HG03139 (cell line): Measurements from ENCODE around the gene CAPN5.

ENCODE experiments used
- ATAC-seq: cut with Tn5 transposase; IDR thresholded peaks from one replicate; pipeline ENCODE4 v1.9.1; 2021; ENCODE audit not compliant: unreplicated experiment

The CAPN5 gene

GRCh38 chr11:77129069-77129841 is 62.5 kb downstream of the CAPN5 start:
- ATAC-seq = no peak

- ATAC-seq = no peak
These were observed 63.3 kb downstream of the CAPN5 start for GRCh38 chr11:77129842-77130756.

GRCh38 chr11:77130763-77131513 is 64.2 kb downstream of the CAPN5 start:
- ATAC-seq = no peak

GRCh38 chr11:77131560-77131959 is 64.8 kb downstream of the CAPN5 start:
- no peak for ATAC-seq

GRCh38 chr11:77135069-77135468 is 68.3 kb downstream of the CAPN5 start:
- ATAC-seq = no peak

GRCh38 chr11:77136074-77136473 is 69.3 kb downstream of the CAPN5 start:
- ATAC-seq = no peak

GRCh38 chr11:77136784-77137420 is 70.1 kb downstream of the CAPN5 start:
- ATAC-seq = no peak

GRCh38 chr11:77137421-77137820 is 70.7 kb downstream of the CAPN5 start:
- no peak for ATAC-seq

- ATAC-seq = no peak
These were observed 71.4 kb downstream of the CAPN5 start for GRCh38 chr11:77138106-77138649.

GRCh38 chr11:77139201-77139600 is 72.4 kb downstream of the CAPN5 start:
- ATAC-seq = no peak

GRCh38 chr11:77140231-77140851 is 73.6 kb downstream of the CAPN5 start:
- no peak for ATAC-seq

- ATAC-seq = no peak
These were observed 74.3 kb downstream of the CAPN5 start for GRCh38 chr11:77141034-77141433.

GRCh38 chr11:77141475-77141874 is 74.7 kb downstream of the CAPN5 start:
- no peak for ATAC-seq

- ATAC-seq = no peak
These were observed 75.6 kb downstream of the CAPN5 start for GRCh38 chr11:77142091-77142975.

- ATAC-seq = no peak
These were observed 76.7 kb downstream of the CAPN5 start for GRCh38 chr11:77143405-77144020.

GRCh38 chr11:77144196-77144856 is 77.6 kb downstream of the CAPN5 start:
- no peak for ATAC-seq

GRCh38 chr11:77144857-77145428 is 78.2 kb downstream of the CAPN5 start:
- no peak for ATAC-seq
